ENCODE results near the gene CORO1C.

CORO1C gene

DNA sequence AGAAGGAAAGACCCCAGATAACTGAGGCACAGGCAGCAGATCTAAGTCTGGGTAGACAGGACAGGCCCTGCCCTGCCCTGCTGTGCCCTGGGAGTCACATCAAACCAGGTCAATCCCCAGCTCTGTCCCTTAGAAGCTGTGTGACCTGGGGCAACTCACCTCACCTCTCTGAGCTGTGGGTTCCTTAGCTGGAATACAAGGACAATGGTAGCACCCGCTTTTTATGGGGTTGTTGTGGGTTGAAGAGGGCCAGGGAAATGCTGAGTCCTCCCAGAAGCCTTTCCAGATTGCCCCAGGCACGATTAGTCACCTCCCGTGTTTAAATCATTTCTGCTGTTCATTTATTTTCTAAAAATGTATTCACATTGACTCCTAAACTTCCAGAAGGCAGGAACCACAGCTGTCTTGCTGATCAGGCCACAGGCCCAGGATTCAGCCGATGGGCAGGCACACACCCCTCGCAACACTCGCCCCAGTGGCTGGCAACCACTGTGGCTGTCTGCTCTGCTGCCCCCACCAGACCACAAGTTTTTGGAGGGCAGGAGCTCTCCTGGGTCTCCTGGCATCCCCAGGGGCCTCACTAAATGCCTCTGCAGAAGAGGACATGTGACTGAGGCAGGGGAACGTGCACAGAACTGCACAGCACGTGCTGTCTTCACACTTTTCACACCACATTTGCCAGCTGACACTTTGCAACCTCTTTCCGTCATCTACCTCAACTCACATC, 100.7 kb downstream of the CORO1C start:
- DNase-seq (ENCODE audit: low read depth in 2 of 2) = peak in 1 of 2 donors; percentile 50
- H3K4me3 ChIP-seq (replicated peaks in 1 of 2; ENCODE audit: low read depth in 2 of 2, low read length in 2 of 2) = no peak overlapping the region
- TF ChIP-seq CTCF (IDR thresholded peaks at IDR 0.05; ENCODE audit: low read depth, low read length) = no peak

- DNase-seq (ENCODE audit: low read depth in 2 of 2) = peak; percentile 76 to 88
- H3K4me3 ChIP-seq (replicated peaks in 1 of 2; ENCODE audit: low read depth in 2 of 2, low read length in 2 of 2) = no peak overlapping the region
- no peak for TF ChIP-seq CTCF (IDR thresholded peaks at IDR 0.05; ENCODE audit: low read depth, low read length)
These were observed 101.4 kb downstream of the CORO1C start for GRCh38 chr12:108629824-108630476.

DNA sequence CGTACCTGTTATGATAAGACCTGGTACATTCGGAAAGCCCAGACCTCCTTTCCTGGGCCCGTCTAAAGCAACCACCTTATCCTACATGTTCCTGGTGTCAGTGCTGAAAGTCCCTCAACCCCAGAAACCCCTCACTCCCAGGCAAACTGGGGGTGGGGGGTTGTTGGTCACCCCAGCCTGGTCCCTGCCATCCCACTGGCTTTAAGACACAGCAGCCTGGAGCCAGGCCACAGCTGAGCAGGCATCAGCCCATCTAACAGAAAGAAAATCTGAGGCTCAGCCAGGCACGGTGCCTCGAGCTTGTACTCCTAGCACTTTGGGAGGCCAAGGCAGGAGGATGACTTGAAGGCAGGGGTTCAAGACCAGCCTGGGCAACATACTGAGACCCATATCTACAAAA, 102.2 kb downstream of the CORO1C start:
- DNase-seq (ENCODE audit: low read depth in 2 of 2) = no peak
- no peak for TF ChIP-seq CTCF (IDR thresholded peaks at IDR 0.05; ENCODE audit: low read depth, low read length)
- H3K4me3 ChIP-seq (replicated peaks in 1 of 2; ENCODE audit: low read depth in 2 of 2, low read length in 2 of 2) = no peak overlapping the region

DNA sequence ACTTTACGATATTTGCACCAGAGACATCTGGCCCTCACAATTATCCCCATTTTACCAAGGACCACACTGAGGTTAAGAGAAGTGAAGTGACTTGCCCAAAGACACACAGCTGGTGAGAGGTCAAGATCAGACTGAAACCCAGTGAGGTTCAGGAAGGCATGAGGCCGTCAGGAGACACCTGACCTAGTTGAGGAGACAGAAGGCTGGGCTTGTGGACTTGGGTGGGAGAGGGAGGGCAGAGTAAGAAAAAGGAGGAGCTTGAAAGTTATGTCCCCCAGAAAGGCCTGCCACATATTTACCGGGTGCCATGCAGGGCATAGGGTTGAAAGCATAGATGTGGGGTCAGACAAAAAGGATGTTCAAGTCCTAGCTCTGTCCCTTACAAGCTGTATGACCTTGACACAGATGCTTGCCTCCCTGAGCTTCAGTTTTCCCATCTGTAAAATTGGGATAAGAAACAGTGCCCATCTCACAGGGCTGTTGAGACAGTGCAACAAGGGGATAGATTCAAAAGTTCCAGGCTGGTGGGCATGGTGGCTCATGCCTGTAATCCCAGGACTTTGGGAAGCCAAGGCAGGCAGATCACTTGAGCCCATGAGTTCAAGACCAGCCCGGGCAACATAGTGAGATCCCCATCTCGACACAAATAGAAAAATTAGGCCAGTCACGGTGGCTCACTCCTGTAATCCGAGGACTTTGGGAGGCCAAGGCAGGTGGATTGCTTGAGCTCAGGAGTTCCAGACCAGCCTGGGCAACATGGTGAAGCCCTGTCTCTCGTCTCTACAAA, 104.0 kb downstream of the CORO1C start:
- no peak overlapping the region for H3K4me3 ChIP-seq (replicated peaks in 1 of 2; ENCODE audit: low read depth in 2 of 2, low read length in 2 of 2)
- no peak for TF ChIP-seq CTCF (IDR thresholded peaks at IDR 0.05; ENCODE audit: low read depth, low read length)
- DNase-seq (ENCODE audit: low read depth in 2 of 2) = no peak

DNA sequence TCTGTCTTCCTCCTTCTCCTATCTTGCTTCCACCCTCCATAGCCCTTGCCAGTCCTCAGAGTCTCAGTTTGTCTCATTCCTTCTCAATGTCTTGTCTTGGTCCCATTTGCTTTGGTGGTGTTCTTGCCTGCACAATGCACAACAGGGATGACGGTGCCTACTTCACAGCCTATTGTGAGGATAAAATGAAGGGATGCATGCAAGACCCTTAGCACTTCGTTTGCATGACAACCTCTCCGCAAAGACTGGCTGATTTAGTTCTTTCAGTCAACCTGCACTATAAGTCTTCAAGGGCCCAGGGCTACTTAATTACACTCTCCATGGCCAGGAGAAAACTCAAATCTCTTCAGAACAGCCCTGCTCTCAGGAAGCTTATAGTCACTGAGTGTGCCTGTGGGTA, 106.1 kb downstream of the CORO1C start:
- DNase-seq (ENCODE audit: low read depth in 2 of 2) = no peak
- no peak overlapping the region for H3K4me3 ChIP-seq (replicated peaks in 1 of 2; ENCODE audit: low read depth in 2 of 2, low read length in 2 of 2)
- no peak for TF ChIP-seq CTCF (IDR thresholded peaks at IDR 0.05; ENCODE audit: low read depth, low read length)

DNA sequence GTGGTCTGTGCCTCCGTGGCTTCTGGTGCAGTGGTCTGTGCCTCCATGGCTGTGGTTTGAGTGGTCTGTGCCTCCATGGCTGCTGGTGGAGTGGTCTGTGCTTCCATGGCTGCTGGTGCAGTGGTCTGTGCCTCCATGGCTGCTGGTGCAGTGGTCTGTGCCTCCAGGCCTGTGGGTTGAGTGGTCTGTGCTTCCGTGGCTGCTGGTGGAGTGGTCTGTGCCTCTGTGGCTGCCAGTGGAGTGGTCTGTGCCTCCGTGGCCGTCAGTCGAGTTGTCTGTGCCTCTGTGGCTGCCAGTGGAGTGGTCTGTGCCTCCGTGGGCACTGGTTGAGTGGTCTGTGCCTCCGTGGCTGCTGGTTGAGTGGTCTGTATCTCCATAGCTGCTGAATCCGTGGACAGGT, 107.7 kb downstream of the CORO1C start:
- no peak for DNase-seq (ENCODE audit: low read depth in 2 of 2)
- no peak overlapping the region for H3K4me3 ChIP-seq (replicated peaks in 1 of 2; ENCODE audit: low read depth in 2 of 2, low read length in 2 of 2)
- TF ChIP-seq CTCF (IDR thresholded peaks at IDR 0.05; ENCODE audit: low read depth, low read length) = no peak
